Colonic mucosa (tissue), 4 donors: ENCODE measurements around the gene MYBL2. TPM values are rescaled to one million over a fixed set of nuclear protein-coding genes. Genes with fewer than 3 reads are reported as not detected.
A peak's percentile ranks its signal among the peaks of the same experiment; 100 is the strongest.

ENCODE experiments used
- DNase-seq: peaks from one replicate; pipeline ENCODE4 v3.0.0-alpha.2; 2020
- H3K27ac ChIP-seq: fragments of 200-600 bp; one replicate; pipeline ENCODE4 v1.8.0; 2021
- H3K27me3 ChIP-seq: fragments of 200-600 bp; one replicate; pipeline ENCODE4 v1.8.0; 2021
- H3K36me3 ChIP-seq: fragments of 200-600 bp; one replicate; pipeline ENCODE4 v1.8.0; 2021
- H3K4me1 ChIP-seq: fragments of 200-600 bp; one replicate; pipeline ENCODE4 v1.8.0; 2021; ENCODE audit warnings: mild to moderate bottlenecking
- H3K4me3 ChIP-seq: fragments of 200-600 bp; one replicate; pipeline ENCODE4 v1.8.0; 2021
- H3K9ac ChIP-seq, 2 donors: one replicate each; pipeline ENCODE4 v1.7.0; 2013; ENCODE audit warnings: control low read depth in 2 of 2, low read depth in 2 of 2, low read length in 2 of 2
- H3K9me3 ChIP-seq: fragments of 200-600 bp; one replicate; pipeline ENCODE4 v1.8.0; 2021
- CTCF ChIP-seq: fragments of 200-600 bp; IDR thresholded peaks from one replicate; pipeline ENCODE4 v1.8.0; 2022; ENCODE audit warnings: antibody characterized with exemption, mild to moderate bottlenecking
- intact Hi-C: fragments of 100-400 bp; cut with DNase I; formaldehyde crosslinking; loops from one replicate; pipeline ENCODE4 v1.14.1; 2022
- total RNA-seq, 2 donors: library from RNA; stranded (reverse); fragmentation: NEBNext Ultra II Directional in 1 of 2; extraction: Animal tissue kit (Norgen Biotek cat#: 25700) in 1 of 2; gene quantifications; one replicate each; pipeline ENCODE4 v1.2.1, GENCODE V29; 2021
- donor health status: healthy.
- donor health status: DM: no; HTN: no; CAD: no.
- donor health status: DM: no; HTN: no; CAD: no.

MYBL2 gene
- total RNA-seq, 2 donors from 2014 or later = 15.1 to 71.1 TPM

GRCh38 chr20:43662943-43663655 lies 3.8 kb upstream of the MYBL2 start:
- Histone ChIP-seq H3K9me3 (no peaks in the 10 kb centered on the region), H3K4me3 (no peak overlapping the region), H3K27ac (peak overlapping the region; percentile 22), H3K4me1 (peaks cover 16% of the 10 kb centered on the region), H3K27me3 (no peaks in the 10 kb centered on the region), H3K9ac (no peak overlapping the region), H3K36me3 (no peaks in the 10 kb centered on the region)
- intact Hi-C loops = loop anchor here (10.0 kb wide), 1 partner anchor 208 kb away; the partner anchor contains the start of gene SRSF6
- no peak for TF ChIP-seq CTCF
- peak; percentile 54 for DNase-seq

GRCh38 chr20:43665466-43666176 lies 1.3 kb upstream of the MYBL2 start:
- H3K27me3 ChIP-seq = no peaks in the 10 kb centered on the region
- H3K9ac ChIP-seq = no peak overlapping the region
- no peak for TF ChIP-seq CTCF
- H3K9me3 ChIP-seq = no peaks in the 10 kb centered on the region
- peaks cover 14% of the 10 kb centered on the region for H3K4me1 ChIP-seq
- H3K27ac ChIP-seq = no peak overlapping the region
- H3K4me3 ChIP-seq = no peak overlapping the region
- H3K36me3 ChIP-seq = no peaks in the 10 kb centered on the region
- intact Hi-C loops = loop anchor here (10.0 kb wide), 1 partner anchor 211 kb away; the partner anchor contains the start of gene SRSF6
- no peak for DNase-seq

GRCh38 chr20:43667341-43668132 lies 623 bp downstream of the MYBL2 start:
- DNase-seq = peak; percentile 36
- Histone ChIP-seq H3K9me3 (no peaks in the 10 kb centered on the region), H3K4me1 (peaks cover 14% of the 10 kb centered on the region), H3K4me3 (peak overlapping the region; percentile 33), H3K9ac (peak overlapping the region in 1 of 2 donors; percentile 4), H3K27me3 (no peaks in the 10 kb centered on the region), H3K36me3 (no peaks in the 10 kb centered on the region), H3K27ac (no peak overlapping the region)
- TF ChIP-seq CTCF = no peak
- intact Hi-C loops = loop anchor here (10.0 kb wide), 1 partner anchor 213 kb away; the partner anchor contains the start of gene SRSF6

GRCh38 chr20:43669332-43669731 lies 2.4 kb downstream of the MYBL2 start:
- intact Hi-C loops = loop anchor here (10.0 kb wide), 1 partner anchor 215 kb away; the partner anchor contains the start of gene SRSF6
- Histone ChIP-seq H3K4me1 (peaks cover 6% of the 10 kb centered on the region), H3K9ac (no peak overlapping the region), H3K27me3 (no peaks in the 10 kb centered on the region), H3K27ac (no peak overlapping the region), H3K4me3 (no peak overlapping the region), H3K9me3 (no peaks in the 10 kb centered on the region), H3K36me3 (no peaks in the 10 kb centered on the region)
- TF ChIP-seq CTCF = no peak
- no peak for DNase-seq

- Histone ChIP-seq H3K27me3 (no peaks in the 10 kb centered on the region), H3K4me3 (no peak overlapping the region), H3K9me3 (no peaks in the 10 kb centered on the region), H3K4me1 (peaks cover 6% of the 10 kb centered on the region), H3K27ac (no peak overlapping the region), H3K9ac (no peak overlapping the region), H3K36me3 (no peaks in the 10 kb centered on the region)
- intact Hi-C loops = no loop called here
- no peak for TF ChIP-seq CTCF
- DNase-seq = no peak
These were observed 3.5 kb downstream of the MYBL2 start for GRCh38 chr20:43670423-43670822.
